GM18507 (cell line): Measurements from ENCODE around the gene CD164L2.
"Not testable (repeated sequence)": the region's sequence is repeated elsewhere in the genome, so short reads cannot be mapped to it uniquely, and the experiment has no call there.

Experiments used
- DNase-seq: peaks from one replicate; pipeline ENCODE4 v3.0.0; 2011; ENCODE audit warnings: low read depth; ENCODE audit not compliant: insufficient read length; ENCODE audit errors: extremely low spot score
- FAIRE-seq: peaks from 2 replicates; lab custom pipeline; 2011; peaks lifted over from hg19 to GRCh38; lab: Jason Lieb, UNC

CD164L2 gene

DNA sequence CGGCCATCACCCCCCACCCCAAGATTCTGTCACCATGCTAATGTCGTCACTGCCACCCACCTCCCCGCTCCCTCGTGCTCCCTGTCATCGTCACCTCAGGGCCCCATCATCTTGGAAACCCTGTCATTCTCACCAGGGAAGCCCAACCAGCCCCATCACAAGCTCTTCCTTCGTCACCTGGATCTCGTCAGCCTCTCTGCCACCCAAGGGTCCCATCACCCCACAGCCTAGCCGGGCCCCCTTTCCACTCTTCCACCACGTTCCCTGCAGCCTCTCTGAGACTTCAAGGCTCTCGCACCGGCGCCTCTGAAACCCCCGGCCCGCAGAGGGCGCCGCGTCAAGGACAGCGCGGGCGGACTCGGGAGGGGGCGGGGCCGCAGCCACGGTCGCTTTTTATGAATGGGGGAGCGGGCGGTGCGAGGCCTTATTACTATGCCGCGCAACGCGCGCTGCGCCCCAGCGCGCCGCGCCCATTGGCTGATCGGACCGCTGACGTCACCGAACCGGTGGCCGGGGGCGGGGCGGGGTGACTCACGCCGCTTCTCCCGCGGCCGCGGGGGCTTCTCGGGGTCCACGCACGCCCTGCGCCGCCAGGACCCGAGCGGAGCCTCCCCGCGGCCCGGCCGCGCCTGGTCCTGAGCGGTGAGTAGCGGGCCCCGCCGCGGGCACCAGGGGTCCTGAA is 9.1 kb upstream of the CD164L2 start, which contains the start of gene GPR3:
Gene GPR3 (plus strand): TSS at position 527 of the 682 bp plus-strand sequence. CDS start 1,177 bp downstream, outside the sequence.
- DNase-seq (peak; percentile 90), FAIRE-seq (peak; percentile 84)

DNA sequence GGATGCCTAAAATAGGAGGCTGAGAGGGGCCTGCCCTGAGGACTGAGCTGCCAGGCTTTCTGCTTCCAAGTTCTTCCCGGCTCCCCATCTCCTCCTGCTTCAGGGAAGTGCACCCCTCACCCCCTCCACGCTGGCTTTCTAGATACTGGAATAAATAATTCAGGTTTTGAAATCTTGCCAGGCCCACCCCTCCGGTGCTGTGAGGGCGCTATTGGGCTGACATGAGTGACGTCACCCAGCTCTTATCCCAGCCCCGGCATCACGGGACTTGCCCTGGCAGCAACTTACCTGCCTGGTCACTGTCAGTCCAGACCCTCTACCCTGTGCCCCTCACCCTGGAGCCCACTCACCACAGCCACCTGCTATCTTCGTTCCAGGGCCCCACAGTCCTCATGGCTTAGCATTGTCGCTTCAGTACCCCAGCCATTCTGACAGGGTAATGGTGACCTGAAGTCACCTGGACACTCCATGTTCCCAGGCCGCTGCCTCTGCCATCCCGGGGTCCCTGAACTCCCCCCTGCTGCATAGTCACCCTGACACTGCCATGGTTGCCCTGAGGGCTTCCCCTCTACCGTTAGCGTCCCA is 8.5 kb upstream of the CD164L2 start:
- DNase-seq (no peak), FAIRE-seq (no peak)

DNA sequence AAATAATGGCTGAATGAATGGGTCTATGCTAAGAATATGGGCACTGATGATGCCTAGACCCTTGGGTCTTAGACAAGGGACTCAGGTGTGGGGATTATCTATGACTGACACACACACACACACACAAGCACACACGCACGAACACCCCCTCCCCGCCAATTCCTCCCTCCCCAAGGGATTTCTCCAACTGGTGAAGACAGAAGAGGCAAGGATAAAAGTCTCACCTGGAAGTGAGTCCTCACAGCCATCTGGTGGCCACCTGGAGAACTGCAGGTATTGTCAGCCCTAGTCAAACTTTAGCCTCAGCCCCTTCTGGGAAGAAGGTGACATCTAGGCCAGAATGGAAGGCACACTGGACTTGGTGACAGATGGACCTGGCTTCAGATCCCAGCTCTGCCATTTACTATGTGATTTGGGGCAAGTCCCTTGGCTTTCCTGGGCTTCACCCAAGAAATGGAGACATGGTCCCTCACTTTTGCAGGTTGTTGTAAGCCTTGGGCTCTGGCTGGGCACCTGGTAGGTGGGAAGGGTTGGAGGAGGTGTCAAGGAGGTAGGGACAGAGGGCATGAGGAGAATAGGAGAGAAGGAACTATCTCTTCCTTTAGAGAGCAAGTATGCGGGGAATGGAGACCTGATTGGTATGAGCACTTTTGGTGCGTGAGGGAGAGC is 5.3 kb upstream of the CD164L2 start:
- FAIRE-seq (peak; percentile 90), DNase-seq (no peak)

GRCh38 chr1:27384797-27385196 is 1.7 kb upstream of the CD164L2 start:
- FAIRE-seq, DNase-seq: not testable (repeated sequence)

- no peak for FAIRE-seq
- DNase-seq, result no peak
Observed at GRCh38 chr1:27383661-27384060, 528 bp upstream of the CD164L2 start.

DNA sequence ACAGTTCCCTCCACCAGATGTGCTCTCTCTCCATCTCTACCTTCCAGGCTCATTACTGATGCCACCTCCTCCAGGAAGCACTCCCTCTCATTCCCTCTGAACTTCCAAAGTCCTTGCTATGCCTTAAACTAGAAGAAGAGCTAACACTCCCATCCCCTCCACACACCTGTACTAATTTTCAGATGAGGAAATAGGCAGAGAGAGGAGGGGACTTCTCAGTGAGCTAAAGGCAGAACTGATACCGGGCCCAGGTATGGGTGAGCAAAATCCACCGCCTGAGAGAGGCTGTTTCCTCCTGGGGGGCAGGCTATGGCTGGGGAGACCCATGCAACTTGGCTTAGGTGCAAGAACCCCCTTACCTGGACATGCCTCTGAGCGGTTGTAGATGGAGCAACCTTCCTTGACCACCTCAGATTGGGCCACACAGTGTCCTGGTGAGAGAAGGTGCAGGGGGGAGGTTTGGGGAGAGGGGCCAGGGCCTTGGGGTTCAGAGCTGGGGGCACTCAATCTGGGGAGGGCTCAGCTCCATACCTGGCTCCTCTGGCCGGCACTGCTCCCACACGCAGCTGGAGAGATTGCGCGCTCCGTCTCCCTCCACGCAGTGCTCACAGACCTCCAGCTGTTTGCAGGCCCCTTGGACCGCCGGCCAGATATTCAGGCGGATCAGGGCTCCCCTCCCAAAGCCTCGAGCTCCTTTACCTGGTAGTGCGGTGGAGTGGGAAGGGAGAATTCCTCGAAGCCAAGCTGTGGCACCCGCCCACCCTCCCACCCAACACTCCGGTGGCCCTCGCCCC is 967 bp downstream of the CD164L2 start:
- FAIRE-seq, result no peak
- DNase-seq, result no peak

DNA sequence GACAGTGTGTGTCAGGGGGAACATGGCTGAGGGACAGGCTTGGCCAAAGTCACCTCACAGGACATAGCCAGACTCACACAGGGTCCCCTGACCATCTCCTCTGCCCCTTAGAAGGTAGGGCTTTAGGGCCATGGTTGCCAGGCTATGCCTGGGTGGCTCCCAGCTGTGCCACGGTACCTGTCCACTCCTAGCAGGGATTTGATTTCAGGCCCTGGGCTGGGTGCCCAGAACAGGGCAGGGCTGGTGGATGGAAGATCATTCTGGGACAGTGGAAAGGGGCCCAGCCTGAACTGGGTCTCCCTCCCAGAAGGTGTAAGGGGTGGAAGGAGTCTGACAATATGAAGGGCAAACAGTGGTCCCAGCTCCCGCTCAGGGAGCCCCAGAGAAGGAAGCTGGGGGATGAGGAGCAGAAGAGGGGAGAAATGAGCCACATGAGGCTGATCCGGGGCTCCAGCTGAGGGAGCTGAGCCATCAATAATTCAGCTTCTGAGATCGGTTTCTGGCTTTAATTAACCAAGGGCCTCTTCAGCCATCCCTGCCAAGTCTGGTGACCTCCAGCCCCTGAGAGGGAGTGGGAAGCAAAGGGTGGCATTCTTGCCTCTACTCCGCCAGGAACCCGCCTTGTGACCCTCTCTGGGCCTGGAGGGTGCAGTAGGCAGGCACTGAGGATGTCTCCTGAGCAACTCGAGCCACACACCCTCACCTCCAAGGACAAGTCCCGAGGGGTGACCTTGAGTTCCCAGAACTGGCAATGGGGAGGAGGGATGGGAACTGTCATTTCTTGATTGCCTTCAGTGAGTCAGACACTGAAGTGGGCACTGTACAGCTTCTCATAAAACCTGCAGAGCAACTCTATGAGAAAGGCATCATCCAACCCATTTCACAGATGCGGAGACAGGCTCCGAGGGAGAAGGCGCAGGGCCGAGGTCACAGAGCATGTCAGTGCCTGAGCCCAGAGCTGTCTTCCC is 2.1 kb downstream of the CD164L2 start:
- FAIRE-seq (no peak), DNase-seq (no peak)

DNA sequence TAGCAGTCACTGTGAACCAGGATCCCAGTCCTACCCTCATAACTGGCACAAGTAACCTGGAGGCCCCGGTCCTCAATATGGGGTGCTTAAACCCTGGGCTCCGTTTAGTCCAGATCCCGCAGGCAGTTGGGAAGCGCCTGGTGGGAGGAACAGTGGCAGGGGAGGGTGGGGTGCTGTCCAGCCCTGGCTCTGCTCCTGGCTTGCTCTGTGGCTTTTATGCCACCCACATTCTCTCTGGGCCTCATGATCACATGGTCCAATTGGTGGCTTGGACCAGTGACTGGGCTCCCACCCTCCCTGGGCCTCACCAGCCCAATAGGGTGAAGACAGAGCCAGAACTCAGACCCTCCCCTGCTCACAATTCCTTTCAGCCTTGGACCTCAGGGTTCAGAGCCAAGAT is 2.9 kb downstream of the CD164L2 start:
- DNase-seq (no peak), FAIRE-seq (no peak)

DNA sequence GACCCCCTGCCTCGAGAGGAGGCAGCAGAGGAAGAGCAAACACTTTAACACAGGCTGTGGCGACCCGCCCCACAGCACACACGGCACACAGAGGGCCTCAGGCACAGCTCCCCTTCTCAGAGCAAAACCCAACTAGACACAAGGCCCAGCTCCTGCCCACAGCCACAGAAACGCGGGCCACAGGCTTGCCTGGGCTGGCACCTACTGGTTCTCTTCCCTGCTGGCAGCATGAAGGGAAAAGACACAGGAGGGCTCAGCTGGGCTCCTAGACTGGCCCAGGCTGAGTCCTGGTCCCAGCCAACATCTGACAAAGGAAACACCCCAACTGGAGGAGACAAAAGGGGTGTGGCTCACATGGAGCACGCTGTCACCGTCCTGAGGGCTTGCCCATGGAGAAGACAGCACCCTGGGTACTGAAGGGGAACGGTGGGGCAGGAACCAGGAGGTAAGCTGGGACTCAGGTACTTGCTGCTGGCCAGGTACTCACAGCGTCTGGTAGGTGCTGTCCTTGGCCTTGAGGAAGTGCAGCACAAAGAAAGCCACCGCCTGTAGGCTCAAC is 3.5 kb downstream of the CD164L2 start:
- no peak for FAIRE-seq

GRCh38 chr1:27377760-27378495 is 5.2 kb downstream of the CD164L2 start:
- DNase-seq (no peak), FAIRE-seq (no peak)

More for the DNA sequence above, 3.5 kb downstream of the CD164L2 start:
- no peak for DNase-seq

DNA sequence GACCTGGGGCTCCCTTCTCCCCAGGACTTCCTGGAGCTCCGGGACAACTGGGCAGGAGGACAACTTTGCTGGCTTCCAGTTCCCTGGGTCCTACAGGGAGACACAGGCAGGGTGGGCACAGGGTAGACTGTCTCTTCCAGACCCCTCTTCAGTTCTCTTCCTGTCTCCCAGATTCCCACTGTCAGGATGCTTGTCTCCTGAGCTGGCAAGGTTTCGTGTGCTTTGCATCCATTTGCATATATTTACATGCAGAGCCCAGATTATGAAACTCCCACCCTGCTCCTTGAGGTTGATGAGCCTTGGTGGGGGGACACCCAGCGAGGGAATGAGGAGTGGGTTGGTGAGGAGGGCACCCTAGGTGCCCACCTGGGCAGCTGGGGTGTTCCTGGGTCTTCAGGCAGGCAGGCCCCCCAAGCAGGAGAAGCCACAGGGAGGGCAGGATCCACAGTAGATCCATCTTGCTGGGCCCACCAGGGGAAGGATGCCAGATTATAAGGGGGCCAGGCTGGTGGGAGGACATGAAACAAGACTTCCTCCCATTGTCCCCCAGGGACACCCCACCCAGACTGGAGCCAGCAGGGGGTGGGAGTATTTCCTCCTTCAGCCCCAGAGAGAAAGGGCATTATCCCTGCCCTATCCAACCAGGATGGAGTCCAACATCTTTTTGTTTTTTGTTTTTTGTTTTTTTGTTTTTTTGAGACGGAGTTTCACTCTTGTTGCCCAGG is 8.6 kb downstream of the CD164L2 start, which contains the start of gene FCN3:
Gene FCN3 (minus strand): TSS at position 463 of the 725 bp plus-strand sequence. CDS start 6 bp downstream, at position 457.
- FAIRE-seq, result no peak
- no peak for DNase-seq

DNA sequence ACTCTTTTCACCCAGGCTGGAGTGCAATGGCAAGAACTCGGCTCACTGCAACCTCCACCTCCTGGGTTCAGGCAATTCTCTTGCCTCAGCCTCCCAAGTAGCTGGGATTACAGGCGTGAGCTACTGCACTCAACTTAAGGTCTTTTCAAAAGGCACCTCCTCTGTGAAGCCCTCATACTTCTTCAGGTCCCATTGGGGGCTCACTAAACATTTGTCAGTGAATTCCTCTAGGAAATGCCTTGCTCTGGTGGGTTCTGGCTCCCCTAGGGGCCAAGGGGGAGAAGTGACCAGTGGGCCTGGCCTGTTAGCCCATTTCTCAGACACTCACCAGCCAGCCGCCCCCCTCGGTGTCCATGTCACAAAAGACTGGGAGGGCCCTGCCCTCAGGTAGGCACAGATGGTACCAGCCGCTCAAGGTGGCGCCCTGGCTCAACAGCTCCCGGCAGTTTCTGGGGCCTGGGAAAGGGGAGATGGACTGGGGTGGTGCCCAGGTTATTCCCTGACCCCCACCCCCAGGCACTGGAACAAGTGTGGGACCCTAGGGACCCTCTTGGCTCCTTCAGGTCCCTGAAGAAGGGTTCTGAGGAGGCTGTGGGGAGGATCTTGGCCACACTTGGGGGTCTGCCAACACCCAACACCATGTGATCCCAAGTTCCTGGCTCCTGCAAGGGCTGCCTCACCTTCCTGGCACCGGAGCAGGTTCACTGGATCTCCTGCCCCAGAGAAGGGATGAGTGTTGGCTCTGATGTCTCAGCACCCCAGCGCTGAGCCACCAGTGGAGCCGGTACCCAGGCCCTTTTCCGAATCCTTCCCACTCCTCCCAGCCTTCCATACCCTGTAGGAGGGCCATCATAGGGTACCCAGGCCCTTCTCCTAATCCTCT is 10.1 kb downstream of the CD164L2 start:
- no peak for DNase-seq

GRCh38 chr1:27372022-27372807 is 10.9 kb downstream of the CD164L2 start:
- FAIRE-seq, result no peak
- no peak for DNase-seq

More for the DNA sequence above, 10.1 kb downstream of the CD164L2 start:
- no peak for FAIRE-seq

DNA sequence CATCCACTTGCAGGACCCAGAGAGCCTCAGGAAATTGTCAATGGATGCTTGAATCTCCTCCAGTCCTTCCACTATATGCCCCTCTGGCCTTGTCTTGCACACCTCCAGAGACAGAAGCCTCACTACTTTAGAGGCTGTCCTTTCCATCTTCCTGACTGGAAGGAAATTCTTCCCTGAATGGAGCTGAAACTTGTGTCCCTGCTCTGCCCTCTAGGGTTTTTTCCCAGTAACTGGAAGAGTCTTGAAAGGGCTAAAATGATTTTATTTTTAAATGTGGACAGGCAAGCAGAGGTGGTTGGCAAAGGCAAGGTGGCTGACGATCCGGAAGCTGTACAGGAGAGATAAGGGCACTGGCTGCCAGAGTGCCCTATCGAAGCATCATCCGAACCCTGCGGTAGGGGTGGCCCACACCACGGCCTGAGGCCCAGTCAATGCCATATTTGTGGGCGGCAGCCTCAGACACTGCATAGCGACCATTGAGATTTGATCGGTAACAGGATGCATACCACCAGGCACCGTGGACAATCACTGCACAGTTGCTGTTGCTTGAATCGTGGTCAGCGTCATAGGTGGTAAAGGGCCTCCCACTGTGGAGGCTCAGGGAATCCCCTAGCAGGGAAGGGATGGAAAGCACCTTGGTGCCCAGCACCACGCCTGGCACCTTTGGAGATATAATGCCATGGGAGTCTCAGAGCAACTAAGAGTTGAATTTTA is 14.1 kb downstream of the CD164L2 start:
- FAIRE-seq (no peak), DNase-seq (no peak)

DNA sequence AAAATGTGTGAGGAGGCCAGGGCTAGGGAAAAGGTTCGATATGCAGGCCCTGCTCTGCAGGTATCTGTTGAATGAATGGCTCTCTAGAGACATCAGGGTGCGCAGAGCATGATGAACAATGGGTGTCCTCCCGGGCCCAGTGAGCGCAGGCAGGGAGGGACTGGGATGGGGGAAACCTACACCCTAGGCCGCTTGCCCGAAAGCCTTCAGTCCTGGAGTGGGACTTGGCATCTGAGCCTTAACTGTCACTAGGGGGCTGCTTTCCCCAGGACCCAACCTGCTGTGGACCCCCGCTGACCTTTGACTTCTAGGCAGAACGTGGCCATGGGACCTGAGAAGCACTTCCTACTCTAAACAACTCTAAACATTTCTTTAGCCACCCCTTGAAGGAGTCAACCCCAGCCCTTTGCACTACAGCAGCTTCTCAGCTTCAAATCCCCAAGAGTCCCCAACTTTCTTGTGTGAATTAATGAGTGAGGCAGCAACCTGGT is 15.9 kb downstream of the CD164L2 start:
- no peak for DNase-seq
- no peak for FAIRE-seq
